HFF-Myc (cell line): ENCODE data around the gene SARM1.

Source experiments
- DNase-seq: peaks from one replicate; pipeline ENCODE4 v3.0.0-alpha.2; 2011; ENCODE audit warnings: low read depth; ENCODE audit errors: extremely low read depth
- H3K4me3 ChIP-seq: replicated peaks from 2 replicates; pipeline ENCODE4 v1.5.1; 2011; ENCODE audit warnings: low read depth, mild to moderate bottlenecking, control low read depth, low read length
- CTCF ChIP-seq: IDR thresholded peaks from 2 replicates; pipeline ENCODE4 v1.5.1; 2012; ENCODE audit warnings: mild to moderate bottlenecking, low read depth, low read length, control low read depth; ENCODE audit errors: missing control alignments

SARM1 gene

GRCh38 chr17:28340374-28340773 is 31.1 kb upstream of the SARM1 start:
- TF ChIP-seq CTCF: no peak
- no peak for DNase-seq
- H3K4me3 ChIP-seq: no peak overlapping the region

- TF ChIP-seq CTCF: no peak
- no peak overlapping the region for H3K4me3 ChIP-seq
- DNase-seq: no peak
These were observed 30.0 kb upstream of the SARM1 start for GRCh38 chr17:28341516-28341915.

- H3K4me3 ChIP-seq: no peak overlapping the region
- DNase-seq: no peak
- no peak for TF ChIP-seq CTCF
These were observed 29.2 kb upstream of the SARM1 start for GRCh38 chr17:28342313-28342712.

GRCh38 chr17:28343491-28343932 is 28.0 kb upstream of the SARM1 start:
- no peak for DNase-seq
- TF ChIP-seq CTCF: no peak
- H3K4me3 ChIP-seq: no peak overlapping the region

- no peak for DNase-seq
- no peak for TF ChIP-seq CTCF
- no peak overlapping the region for H3K4me3 ChIP-seq
These were observed 27.5 kb upstream of the SARM1 start for GRCh38 chr17:28344011-28344410.

- H3K4me3 ChIP-seq: no peak overlapping the region
- DNase-seq: no peak
- TF ChIP-seq CTCF: no peak
These were observed 27.0 kb upstream of the SARM1 start for GRCh38 chr17:28344435-28344901.
